ENCODE results near the gene SPOCK1. TPM values are rescaled to one million over a fixed set of nuclear protein-coding genes. Genes with fewer than 3 reads are reported as not detected.

The SPOCK1 gene
- total RNA-seq, 2 experiments from 2014 or later: 0.16 to 0.38 TPM

DNA sequence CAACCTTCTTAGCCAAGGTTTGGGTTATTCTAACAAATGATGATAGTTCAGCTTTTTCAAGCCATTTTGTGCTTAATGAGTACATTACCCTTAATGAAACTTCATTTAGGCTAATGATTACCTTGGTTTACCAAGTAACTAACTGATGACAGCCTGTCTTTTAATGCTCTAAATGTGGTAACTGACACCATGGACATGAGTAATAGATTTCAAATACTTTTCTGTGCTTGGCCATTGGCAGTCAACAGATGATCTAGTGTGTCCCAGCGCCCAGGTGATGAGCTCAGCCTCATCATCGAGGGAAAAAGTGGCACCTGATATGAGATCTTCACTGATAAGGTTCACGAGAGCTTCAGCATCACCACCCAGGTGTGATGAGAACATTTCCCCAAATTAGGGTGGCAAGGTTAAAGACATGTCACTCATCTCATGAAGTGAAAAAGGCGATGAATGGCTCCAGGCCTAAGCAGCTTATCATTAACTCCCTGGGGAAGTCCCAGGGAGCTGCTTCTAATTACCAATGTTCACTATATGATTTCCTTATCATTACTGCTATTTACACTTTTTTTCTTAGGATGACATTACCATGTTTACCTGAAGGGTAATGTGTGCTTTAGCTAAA is 296.0 kb downstream of the SPOCK1 start:
- Mint-ChIP-seq H3K36me3 (no peaks in the 10 kb centered on the region), H3K27me3 (peaks cover 2% of the 10 kb centered on the region), H3K4me1 (no peaks in the 10 kb centered on the region), H3K9me3 (ENCODE audit: low read depth) (no peaks in the 10 kb centered on the region), H3K4me3 (no peak overlapping the region), H3K27ac (no peak overlapping the region)
- ATAC-seq: no peak
- CTCF ChIA-PET: no interaction called here
- DNase-seq: no peak

DNA sequence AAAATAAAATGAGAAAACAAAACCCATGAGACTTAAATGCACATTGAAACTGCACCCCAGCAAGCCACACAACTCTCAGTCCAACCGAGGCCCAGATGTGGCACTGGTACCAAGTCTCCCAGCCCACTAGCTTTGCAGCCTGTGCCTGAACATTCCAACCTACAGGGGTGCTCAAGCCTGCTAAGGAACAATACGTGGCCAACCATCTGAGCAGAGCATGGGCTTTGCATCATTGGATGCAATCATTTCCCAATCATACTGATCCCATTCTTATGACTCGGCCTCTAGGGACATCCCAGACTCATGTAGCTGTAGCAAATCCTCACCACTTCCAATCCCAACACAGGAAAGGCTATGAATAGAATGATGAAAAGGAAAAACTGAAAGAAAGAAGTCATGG is 297.2 kb downstream of the SPOCK1 start:
- Mint-ChIP-seq H3K9me3 (ENCODE audit: low read depth) (no peaks in the 10 kb centered on the region), H3K4me3 (no peak overlapping the region), H3K27me3 (peaks cover 2% of the 10 kb centered on the region), H3K36me3 (no peaks in the 10 kb centered on the region), H3K4me1 (no peaks in the 10 kb centered on the region), H3K27ac (no peak overlapping the region)
- DNase-seq: no peak
- ATAC-seq: no peak
- CTCF ChIA-PET: no interaction called here

DNA sequence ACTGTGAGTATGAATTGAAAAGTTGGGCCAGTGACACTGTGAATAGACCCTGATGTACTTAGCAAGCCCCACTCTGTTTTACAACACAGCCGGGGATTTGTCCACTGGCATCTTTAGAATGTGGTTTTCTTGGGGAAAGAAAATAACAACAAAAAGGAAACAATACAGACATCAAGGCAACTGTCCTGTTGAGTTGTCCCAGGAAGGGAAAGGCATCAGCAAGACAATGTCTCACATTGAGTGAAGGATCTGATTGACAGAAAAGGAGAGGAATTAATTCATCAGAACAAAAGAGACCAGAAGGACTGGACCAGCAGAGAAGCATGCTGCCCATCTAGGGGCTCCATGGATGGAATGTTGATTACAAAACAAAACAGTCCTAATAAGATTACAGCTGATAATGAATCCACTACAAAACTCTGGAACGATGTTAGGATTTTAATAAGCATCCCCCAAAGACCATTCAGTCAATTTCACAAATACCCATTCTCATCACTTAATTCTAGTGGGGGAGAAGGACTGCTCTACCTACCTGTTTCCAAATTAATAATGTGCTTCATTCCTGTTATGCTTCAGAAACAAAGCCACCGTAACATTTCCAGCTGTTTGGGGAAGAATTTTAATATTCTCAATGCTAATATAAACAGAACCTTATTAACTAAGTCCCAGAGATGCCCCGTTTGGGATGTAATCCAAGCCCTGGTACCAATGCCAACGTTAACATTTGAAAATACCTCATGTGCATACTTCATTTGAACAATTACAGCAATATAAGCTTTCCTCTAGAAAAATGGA is 298.0 kb downstream of the SPOCK1 start:
- no peak overlapping the region for H3K27ac Mint-ChIP-seq
- CTCF ChIA-PET: no interaction called here
- no peak overlapping the region for H3K4me3 Mint-ChIP-seq
- peaks cover 2% of the 10 kb centered on the region for H3K27me3 Mint-ChIP-seq
- no peak for DNase-seq
- H3K9me3 Mint-ChIP-seq (ENCODE audit: low read depth): no peaks in the 10 kb centered on the region
- ATAC-seq: no peak
- no peaks in the 10 kb centered on the region for H3K4me1 Mint-ChIP-seq
- H3K36me3 Mint-ChIP-seq: no peaks in the 10 kb centered on the region

DNA sequence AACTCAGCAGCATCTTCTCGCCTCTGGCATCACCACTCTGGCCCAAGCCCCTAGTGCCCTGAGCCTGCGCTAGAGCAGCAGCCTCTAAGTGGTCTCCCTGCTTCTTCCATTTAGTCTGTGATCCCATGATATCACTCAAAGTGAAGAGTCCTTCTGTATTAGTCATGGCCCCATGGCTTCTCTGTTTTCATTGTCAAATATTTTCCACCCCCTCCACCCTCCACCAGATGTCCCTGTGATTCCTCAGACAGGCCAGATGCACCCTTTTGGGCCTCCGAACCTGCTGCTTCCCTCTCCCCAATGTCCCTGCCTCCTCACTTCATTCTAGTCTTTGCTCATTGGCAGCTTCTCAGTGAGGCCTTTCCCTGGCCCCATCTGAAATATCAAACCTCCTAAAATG is 299.2 kb downstream of the SPOCK1 start:
- DNase-seq: no peak
- H3K27me3 Mint-ChIP-seq: peaks cover 2% of the 10 kb centered on the region
- no peak overlapping the region for H3K4me3 Mint-ChIP-seq
- CTCF ChIA-PET: no interaction called here
- H3K27ac Mint-ChIP-seq: no peak overlapping the region
- H3K36me3 Mint-ChIP-seq: no peaks in the 10 kb centered on the region
- no peaks in the 10 kb centered on the region for H3K9me3 Mint-ChIP-seq (ENCODE audit: low read depth)
- no peak for ATAC-seq
- no peaks in the 10 kb centered on the region for H3K4me1 Mint-ChIP-seq

DNA sequence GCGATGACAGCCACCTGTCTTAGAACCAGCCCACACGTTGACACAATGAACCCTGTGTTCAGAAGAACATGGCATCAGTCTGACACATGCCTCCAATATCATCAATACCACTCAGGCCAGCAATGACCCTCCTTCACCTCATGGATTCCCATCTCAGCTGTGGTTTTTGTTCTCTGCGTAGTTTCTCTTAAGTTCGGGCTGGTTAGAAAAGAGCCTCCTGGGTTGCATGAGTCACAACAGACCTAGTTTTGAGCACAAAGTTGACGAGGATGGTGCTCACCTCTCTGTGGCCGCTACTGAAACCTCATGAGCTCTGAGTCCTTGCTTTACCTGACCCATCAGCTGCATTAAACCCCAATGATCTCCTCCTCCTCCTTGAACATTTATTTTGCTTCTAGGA is 299.9 kb downstream of the SPOCK1 start:
- H3K27me3 Mint-ChIP-seq: peaks cover 2% of the 10 kb centered on the region
- no peaks in the 10 kb centered on the region for H3K4me1 Mint-ChIP-seq
- H3K4me3 Mint-ChIP-seq: no peak overlapping the region

DNA sequence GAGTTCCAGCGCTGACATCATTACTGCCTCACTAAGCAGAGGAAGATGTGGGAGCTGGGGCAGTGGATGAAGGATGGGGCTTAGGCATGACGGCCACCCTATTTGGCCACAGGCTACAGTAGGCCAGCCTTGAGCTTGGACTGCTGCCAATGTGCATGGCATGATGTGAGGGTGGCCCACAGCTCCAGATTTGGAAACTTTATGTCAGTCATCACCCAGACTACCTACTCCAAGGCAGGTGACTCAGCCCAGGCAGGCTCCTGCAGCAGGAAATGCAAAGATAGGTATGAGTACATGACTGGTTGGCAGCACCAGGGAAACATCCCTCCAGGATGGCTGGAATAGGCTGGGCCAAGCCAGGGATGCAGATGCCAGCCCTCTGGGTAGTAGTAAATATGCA is 303.6 kb downstream of the SPOCK1 start:
- H3K9me3 Mint-ChIP-seq (ENCODE audit: low read depth): no peaks in the 10 kb centered on the region
- H3K27ac Mint-ChIP-seq: no peak overlapping the region
- no peaks in the 10 kb centered on the region for H3K36me3 Mint-ChIP-seq
- no peak for ATAC-seq
- H3K27me3 Mint-ChIP-seq: no peaks in the 10 kb centered on the region
- no peak overlapping the region for H3K4me3 Mint-ChIP-seq
- CTCF ChIA-PET: interaction anchor here (1.6 kb wide), 1 partner anchor 27 kb away, joined by 3 read pairs; no protein-coding TSS in a partner anchor
- H3K4me1 Mint-ChIP-seq: no peaks in the 10 kb centered on the region
- no peak for DNase-seq

More for the DNA sequence above, 299.9 kb downstream of the SPOCK1 start:
- no peak overlapping the region for H3K27ac Mint-ChIP-seq
- no peaks in the 10 kb centered on the region for H3K36me3 Mint-ChIP-seq
- DNase-seq (no peak), ATAC-seq (no peak)
- CTCF ChIA-PET: no interaction called here
- no peaks in the 10 kb centered on the region for H3K9me3 Mint-ChIP-seq (ENCODE audit: low read depth)

DNA sequence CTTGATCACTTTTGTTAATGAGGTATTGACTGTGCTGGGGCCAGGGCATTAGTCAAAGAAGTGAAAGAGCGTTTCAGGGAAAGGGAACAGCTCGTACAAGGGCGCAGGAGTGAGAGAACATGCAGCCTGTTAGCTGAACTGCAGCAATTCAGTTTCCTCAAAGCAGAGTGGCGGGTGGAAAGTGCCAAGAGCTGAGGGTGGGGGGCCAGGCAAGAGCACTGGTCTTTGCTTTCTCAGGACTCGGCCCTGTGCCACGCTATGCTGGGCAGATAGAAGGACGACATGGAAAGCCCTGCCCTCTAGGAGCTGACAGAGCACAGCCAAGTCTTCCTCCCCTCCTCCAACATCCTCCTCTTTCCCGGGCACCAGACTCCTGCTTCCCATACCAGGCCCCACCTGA is 304.8 kb downstream of the SPOCK1 start:
- CTCF ChIA-PET: no interaction called here
- Mint-ChIP-seq H3K9me3 (ENCODE audit: low read depth) (no peaks in the 10 kb centered on the region), H3K36me3 (no peaks in the 10 kb centered on the region), H3K4me3 (no peak overlapping the region), H3K27me3 (no peaks in the 10 kb centered on the region), H3K4me1 (no peaks in the 10 kb centered on the region), H3K27ac (no peak overlapping the region)
- no peak for ATAC-seq
- no peak for DNase-seq

DNA sequence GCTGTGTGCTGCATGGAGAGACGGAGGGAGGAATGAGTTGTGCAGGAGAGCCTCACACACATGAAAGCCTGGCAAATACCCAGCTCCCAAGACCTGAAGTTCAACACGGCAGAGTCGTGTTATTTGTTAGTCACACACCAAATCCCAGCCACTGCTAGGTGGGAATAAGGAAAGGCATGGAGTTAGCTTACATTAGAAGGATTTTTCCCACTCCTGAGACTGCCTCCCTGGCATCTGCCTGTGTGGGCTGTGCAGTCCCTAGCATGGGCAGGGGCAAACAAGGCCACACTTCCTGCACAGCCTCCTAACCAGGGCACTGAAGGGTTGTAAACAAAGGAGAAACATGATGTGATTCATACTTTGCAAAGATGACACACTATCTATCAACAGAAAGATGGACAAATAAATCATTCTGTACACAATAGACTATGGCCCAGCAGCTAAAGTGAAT is 306.8 kb downstream of the SPOCK1 start:
- Mint-ChIP-seq H3K36me3 (no peaks in the 10 kb centered on the region), H3K9me3 (ENCODE audit: low read depth) (no peaks in the 10 kb centered on the region), H3K27ac (no peak overlapping the region), H3K4me1 (no peaks in the 10 kb centered on the region), H3K4me3 (no peak overlapping the region), H3K27me3 (no peaks in the 10 kb centered on the region)
- ATAC-seq: no peak
- DNase-seq: no peak
- CTCF ChIA-PET: no interaction called here

DNA sequence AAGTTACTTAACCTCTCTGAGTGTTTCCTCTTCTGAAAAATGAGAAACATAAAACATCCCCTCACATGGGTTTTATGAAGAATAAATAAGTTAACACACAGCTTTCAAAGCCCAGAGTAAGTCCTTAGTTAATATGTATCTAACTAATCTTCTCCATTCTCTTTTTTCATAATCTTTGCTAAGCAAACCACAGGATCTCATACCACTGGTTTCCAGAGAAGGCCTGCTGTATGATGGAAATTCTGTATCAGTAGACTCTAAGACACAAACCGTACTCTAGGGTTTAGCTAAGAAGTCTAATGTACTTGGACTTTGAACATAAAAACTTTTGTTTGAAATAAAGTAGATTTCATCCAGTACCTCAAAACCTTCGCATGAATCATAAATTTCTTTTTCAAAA is 307.9 kb downstream of the SPOCK1 start:
- H3K4me3 Mint-ChIP-seq: no peak overlapping the region
- no peak overlapping the region for H3K27ac Mint-ChIP-seq
- no peaks in the 10 kb centered on the region for H3K27me3 Mint-ChIP-seq
- DNase-seq: no peak
- no peaks in the 10 kb centered on the region for H3K9me3 Mint-ChIP-seq (ENCODE audit: low read depth)
- no peaks in the 10 kb centered on the region for H3K36me3 Mint-ChIP-seq
- no peaks in the 10 kb centered on the region for H3K4me1 Mint-ChIP-seq
- no peak for ATAC-seq
- CTCF ChIA-PET: no interaction called here

DNA sequence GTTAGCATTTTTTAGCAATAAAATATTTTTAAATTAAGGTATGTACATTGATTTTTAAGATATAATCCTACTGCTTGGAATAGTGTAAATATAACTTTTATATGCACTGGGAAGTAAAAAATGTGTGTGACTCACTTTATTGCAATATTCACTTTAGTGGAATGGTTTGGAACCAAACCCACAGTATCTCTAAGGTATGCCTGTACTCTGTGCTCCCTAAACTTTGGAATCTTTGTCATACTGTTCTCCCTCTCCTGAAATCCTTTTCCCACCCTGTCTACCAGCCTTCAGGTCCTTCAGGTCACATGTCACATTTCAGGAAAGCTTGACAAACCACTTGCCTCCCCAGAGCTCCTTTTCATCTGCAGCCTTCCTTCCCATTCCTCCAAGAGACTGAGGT is 308.7 kb downstream of the SPOCK1 start:
- CTCF ChIA-PET: no interaction called here
- no peak overlapping the region for H3K27ac Mint-ChIP-seq

DNA sequence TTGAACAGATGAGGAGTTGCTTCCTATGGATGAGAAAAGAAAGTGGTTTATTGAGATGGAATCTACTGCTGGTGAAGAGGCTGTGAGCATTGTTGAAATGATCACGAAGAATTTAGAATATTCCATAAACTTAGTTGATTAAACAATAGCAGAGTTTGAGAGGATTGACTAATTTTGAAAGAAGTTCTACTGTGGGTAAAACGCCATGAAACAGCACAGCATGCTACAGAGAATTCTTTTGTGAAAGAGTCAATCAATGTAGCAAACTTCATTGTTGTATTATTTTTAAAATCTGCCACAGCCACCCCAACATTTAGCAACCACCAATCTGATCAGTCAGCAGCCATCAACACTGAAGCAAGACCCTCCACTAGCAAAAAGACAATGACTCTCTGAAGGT is 309.1 kb downstream of the SPOCK1 start:
- CTCF ChIA-PET: no interaction called here
- Mint-ChIP-seq H3K4me3 (no peak overlapping the region), H3K27ac (no peak overlapping the region), H3K36me3 (no peaks in the 10 kb centered on the region), H3K27me3 (no peaks in the 10 kb centered on the region), H3K9me3 (ENCODE audit: low read depth) (no peaks in the 10 kb centered on the region), H3K4me1 (no peaks in the 10 kb centered on the region)
- no peak for ATAC-seq
- no peak for DNase-seq

More for the DNA sequence above, 308.7 kb downstream of the SPOCK1 start:
- H3K36me3 Mint-ChIP-seq: no peaks in the 10 kb centered on the region
- ATAC-seq: no peak
- DNase-seq: no peak
- no peak overlapping the region for H3K4me3 Mint-ChIP-seq
- H3K4me1 Mint-ChIP-seq: no peaks in the 10 kb centered on the region
- H3K27me3 Mint-ChIP-seq: no peaks in the 10 kb centered on the region
- no peaks in the 10 kb centered on the region for H3K9me3 Mint-ChIP-seq (ENCODE audit: low read depth)

DNA sequence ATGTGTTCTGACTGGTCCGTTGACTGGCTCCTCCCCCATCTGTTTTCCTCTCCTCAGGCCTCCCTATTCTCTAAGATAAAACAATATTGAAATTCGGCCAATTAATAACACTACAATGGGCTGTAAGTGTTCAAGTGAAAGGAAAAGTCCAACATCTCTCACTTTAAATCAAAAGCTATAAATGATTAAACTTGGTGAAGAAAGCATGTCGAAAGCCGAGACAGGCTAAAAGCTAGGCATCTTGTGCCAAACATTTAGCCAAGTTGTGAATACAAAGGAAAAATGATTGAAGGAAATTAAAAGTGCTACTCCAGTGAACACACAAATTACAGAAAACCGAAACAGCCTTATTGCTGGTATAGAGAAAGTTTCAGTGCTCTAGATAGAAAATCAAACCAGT is 310.6 kb downstream of the SPOCK1 start:
- no peaks in the 10 kb centered on the region for H3K4me1 Mint-ChIP-seq
- no peaks in the 10 kb centered on the region for H3K36me3 Mint-ChIP-seq
- H3K4me3 Mint-ChIP-seq: no peak overlapping the region
- H3K27ac Mint-ChIP-seq: no peak overlapping the region
- no peak for ATAC-seq
- CTCF ChIA-PET: no interaction called here
- H3K27me3 Mint-ChIP-seq: no peaks in the 10 kb centered on the region
- no peak for DNase-seq
- no peaks in the 10 kb centered on the region for H3K9me3 Mint-ChIP-seq (ENCODE audit: low read depth)

DNA sequence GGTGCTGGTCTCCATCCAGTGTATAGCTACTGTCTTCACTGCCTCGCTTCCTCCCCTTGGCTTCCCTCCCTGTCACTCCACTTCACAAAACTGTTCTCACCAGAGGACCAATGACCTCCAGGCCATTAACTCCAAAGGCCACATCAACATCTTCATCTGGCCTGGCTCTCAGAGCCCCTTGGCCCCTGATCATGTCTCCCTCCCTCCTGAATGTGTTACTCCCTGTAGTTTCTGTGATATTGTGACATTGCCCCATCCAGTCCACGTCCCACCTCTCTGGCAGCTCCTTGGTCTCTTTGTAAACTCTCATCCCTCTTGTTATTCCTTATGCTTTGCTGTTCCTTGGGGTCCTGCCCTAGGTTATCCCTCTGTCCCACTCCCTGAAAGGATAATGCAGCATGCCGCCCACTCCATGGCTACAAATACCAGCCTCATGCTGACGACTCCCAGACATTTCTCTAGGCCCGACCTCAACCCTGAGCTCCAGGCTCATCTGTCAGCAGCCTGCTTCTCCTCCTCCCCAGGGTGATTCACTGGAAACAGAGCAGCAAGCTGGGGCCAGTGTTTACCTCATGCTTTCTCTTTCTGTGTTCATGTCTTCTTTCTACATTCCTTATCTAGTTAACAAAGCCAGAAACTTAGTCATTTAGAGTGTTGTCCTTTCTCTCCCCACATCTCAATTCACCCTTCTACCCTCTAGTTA is 312.2 kb downstream of the SPOCK1 start:
- DNase-seq: no peak
- Mint-ChIP-seq H3K4me3 (no peak overlapping the region), H3K27ac (no peak overlapping the region), H3K36me3 (no peaks in the 10 kb centered on the region), H3K9me3 (ENCODE audit: low read depth) (no peaks in the 10 kb centered on the region), H3K4me1 (no peaks in the 10 kb centered on the region), H3K27me3 (no peaks in the 10 kb centered on the region)
- ATAC-seq: no peak
- CTCF ChIA-PET: interaction anchor here (0.6 kb wide), 1 partner anchor 32 kb away, joined by 3 read pairs; no protein-coding TSS in a partner anchor

DNA sequence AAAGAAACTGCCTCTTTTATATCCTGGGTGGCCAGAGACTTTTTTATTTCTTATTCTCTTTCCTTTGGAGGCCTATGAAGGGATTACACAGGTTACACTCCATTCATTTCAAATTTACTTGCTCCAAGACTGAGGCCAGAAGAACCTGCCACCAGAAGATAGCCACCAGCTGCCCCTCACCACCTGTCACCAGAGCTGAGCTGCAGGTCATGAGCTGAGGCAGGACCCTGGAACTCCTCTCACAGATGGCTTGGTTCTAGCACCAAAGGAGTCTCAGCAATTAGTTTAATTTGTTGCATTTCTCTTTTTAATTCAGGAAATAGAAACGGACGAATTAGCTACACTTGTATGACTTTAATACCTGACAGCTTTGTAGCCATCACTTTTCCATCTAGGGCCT is 313.9 kb downstream of the SPOCK1 start:
- CTCF ChIA-PET: no interaction called here
- H3K27me3 Mint-ChIP-seq: no peaks in the 10 kb centered on the region
- no peaks in the 10 kb centered on the region for H3K36me3 Mint-ChIP-seq
- H3K27ac Mint-ChIP-seq: no peak overlapping the region
- H3K9me3 Mint-ChIP-seq (ENCODE audit: low read depth): no peaks in the 10 kb centered on the region
- ATAC-seq (no peak), DNase-seq (no peak)
- no peaks in the 10 kb centered on the region for H3K4me1 Mint-ChIP-seq
- no peak overlapping the region for H3K4me3 Mint-ChIP-seq

All from activated CD8-positive, alpha-beta memory T cell treated with anti-CD3 and anti-CD28 coated beads, Interleukin-2, amount 10 ng/mL, durations not matched to agents 7 days and 5 days (primary cell).